HG02571 (cell line): ENCODE data around the gene PIP4K2C.
"Not testable (repeated sequence)": the region's sequence is repeated elsewhere in the genome, so short reads cannot be mapped to it uniquely, and the experiment has no call there.

ENCODE experiments used
- ATAC-seq: cut with Tn5 transposase; IDR thresholded peaks from one replicate; pipeline ENCODE4 v1.9.1; 2021; ENCODE audit warnings: mild to moderate bottlenecking, moderate library complexity; ENCODE audit not compliant: unreplicated experiment

PIP4K2C gene

GRCh38 chr12:57584050-57584449, 6.9 kb upstream of the PIP4K2C start:
- ATAC-seq: no peak

DNA sequence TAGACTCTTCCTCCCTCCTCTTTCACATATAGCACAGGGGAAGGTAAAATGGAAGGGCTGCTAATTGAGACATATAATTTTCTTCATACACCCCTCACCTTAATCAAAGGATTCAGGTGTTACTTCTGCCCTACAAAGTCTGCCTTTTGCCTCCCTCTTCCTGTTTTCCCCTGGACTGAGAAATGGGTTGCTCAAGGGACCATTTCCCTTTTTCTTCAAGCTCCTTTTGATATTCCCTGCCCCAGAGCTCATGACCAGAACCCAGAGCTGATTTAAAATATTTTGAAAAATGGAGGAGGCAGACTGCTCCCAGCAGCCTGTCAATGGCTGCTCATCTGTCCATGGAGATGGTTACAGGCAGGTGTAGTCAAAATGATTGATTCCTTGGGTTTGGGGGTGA, 6.3 kb upstream of the PIP4K2C start:
- ATAC-seq: no peak

GRCh38 chr12:57585156-57585555, 5.8 kb upstream of the PIP4K2C start:
- ATAC-seq: no peak

DNA sequence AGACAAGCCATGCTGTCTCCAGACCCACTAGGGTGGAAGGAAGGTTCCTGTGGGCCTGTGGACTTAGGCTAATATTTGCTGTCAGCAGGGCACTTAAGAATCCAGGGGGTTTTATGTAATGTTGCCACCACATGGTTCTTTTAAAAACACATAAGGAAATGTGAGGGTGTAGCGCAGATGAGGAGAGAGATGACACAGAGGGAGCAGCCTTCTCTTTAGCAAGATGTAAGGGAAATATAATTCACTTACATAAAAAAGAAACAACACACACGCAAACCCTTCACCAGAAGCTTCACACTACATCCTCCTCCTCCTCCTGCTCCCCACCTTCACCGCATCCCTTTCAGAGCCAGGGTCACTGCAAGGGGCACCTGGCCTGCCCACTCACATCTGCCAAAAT, 4.9 kb upstream of the PIP4K2C start:
- no peak for ATAC-seq

DNA sequence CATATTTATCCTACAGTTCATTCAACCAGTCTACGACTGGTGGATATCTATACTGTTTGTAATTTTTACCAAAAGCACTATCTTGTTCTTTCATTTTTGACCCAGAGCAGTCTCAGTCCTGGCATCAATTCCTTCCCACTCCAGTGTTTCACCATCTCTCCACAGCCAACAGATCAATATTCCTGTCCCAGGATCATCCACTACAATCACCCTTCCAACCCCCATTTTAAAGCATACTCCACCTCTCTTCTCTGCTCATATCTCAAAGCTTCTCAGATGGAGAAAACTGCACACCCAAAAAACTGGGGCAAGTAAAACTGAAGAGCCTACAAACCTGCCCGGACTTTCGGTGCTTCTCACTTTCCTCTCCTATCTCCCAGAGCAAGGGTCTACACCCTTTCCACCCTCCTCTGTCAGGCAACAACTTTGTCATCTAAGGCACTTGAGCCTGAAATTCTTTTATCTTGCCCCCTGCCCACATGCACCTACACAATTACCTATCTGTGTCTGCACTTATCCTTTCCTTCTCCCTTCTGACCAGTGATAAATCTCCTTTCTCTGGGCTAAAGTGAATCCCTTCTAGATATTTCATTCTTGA, 4.1 kb upstream of the PIP4K2C start:
- no peak for ATAC-seq

- ATAC-seq: not testable (repeated sequence)
Observed at GRCh38 chr12:57588951-57589610, 1.9 kb upstream of the PIP4K2C start.

GRCh38 chr12:57590479-57590863, 521 bp upstream of the PIP4K2C start:
- ATAC-seq: no peak

GRCh38 chr12:57591782-57592325, 862 bp downstream of the PIP4K2C start:
- no peak for ATAC-seq

DNA sequence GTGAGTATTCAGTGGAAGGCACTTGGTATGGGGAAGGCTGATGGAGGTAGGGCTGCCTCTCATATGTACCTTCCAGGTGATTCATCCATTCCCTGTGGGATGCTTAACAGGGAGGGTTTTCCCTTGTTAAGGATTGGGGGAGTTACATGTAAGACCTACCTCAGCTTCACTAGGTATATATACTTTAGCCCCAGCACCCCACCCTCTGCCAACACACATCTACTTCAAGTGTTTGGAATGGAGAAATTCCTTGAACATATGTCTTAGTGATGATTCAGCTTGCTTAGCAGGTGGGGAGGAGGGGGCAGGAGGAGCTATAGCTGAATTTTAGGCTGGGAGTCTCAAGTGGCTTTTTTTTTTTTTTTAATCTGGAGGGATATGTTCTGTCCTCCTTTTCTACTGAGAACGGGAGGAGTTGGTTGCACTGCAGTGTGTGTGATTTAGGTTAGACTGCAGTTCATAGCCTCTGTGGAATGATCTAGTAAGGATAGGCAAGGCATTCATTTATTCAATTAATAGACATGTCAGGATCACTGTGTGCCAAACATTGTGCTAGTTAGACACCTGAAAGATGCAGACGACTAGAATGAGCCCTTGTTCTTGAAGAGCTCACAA, 1.7 kb downstream of the PIP4K2C start:
- ATAC-seq: no peak

DNA sequence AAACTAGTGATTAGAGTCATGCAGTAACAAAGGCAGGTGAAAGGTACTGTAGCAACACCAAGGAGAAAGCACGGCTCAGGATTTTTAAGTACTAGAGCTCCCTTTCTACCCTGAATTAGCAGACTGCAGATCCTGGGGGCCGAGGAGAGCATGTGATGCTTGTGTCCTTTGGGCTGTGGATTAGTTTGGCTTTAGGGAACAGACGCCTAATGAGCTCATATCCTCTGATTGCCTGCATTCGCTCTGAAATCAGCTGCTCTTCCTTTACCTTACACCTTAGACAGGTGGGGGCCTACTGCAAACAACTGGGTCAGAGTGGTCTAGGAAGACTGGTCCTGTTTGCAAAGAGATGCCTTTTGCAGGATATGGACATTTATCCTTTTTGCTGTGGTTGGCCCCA, 2.2 kb downstream of the PIP4K2C start:
- ATAC-seq: no peak

DNA sequence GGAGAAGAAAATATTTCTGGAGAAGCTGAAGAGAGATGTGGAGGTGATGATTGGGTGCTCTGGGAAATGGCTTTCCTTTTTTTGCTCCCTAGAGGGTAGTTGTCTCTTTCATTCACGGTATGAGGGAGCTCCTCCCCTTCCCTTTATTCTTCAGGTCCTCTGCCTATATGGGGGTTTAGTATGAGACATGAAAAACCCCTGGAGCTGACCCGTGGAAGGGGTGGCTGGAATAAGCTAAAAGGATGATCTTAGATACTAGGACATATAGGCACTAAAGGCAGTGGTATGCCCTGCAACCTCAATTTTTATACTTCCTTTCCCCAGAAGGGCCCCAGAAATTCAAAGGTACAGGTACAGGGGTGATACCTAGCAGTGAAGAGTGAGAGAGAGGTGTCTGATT, 9.4 kb downstream of the PIP4K2C start:
- ATAC-seq: no peak

DNA sequence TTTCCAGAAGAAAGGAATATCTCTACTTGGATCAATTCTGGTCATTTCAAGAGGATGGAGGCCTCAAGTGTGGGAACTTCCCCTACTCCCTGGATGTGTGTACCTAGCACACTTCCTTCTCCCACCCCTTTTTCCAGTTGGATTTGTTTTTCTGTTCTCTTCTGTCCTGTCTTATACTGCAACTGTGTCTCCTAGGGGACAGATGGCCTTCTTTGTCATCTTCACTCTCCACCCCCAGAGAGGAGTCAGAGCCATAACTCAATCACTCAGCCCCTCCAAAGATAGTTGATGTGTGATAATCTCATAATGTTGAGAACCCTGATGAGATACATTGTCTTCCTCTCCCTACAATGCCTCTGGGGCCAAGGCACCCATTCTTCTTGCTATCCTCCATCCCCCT, 11.6 kb downstream of the PIP4K2C start:
- no peak for ATAC-seq

- no peak for ATAC-seq
Observed at GRCh38 chr12:57603324-57603723, 12.3 kb downstream of the PIP4K2C start.

GRCh38 chr12:57603815-57604453, 12.9 kb downstream of the PIP4K2C start:
- ATAC-seq: no peak

GRCh38 chr12:57604454-57604991, 13.5 kb downstream of the PIP4K2C start, which contains the start of gene DTX3:
Gene DTX3, plus strand, starts transcription at chr12:57604824. Its CDS starts 1,694 bp downstream, at chr12:57606518.
- no peak for ATAC-seq

DNA sequence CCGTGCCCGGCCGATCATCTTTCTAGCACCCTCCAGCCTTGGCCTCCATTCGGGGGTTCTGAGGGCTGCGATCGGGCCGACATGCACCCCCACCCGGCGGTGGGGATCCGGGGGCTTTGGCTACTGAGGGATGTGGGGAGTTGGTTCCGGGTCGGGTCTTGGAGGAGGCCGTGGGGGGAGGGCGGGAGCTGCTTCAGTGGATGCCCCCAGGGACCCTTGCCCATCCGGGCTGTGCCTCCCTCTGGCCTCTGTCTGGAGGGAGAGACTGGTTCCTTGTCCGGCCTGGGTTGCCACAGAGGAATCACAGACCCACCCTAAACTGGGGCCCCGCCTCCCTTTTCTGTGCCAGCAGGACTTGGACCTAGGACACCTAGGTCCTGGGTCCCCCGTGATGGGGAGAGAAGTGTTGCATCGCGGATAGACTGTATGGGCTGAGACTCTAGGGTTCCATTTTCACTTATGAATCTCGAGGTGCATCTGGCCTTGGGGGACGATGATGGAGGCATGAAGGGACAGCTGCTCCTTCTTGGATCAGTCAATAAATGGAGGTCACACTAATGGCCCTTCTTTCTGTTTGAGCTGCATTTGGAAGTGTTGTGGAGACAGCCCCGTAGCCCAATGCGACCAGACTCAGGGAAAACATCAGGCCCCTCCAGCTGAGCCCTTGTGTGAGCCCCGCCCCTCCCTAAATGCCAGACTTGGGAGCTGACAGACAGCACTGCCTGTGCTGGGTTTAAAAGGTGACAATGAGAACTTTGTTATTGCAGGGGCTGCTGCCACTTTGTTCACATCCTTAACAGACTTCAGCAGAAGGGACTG, 14.2 kb downstream of the PIP4K2C start:
- no peak for ATAC-seq

DNA sequence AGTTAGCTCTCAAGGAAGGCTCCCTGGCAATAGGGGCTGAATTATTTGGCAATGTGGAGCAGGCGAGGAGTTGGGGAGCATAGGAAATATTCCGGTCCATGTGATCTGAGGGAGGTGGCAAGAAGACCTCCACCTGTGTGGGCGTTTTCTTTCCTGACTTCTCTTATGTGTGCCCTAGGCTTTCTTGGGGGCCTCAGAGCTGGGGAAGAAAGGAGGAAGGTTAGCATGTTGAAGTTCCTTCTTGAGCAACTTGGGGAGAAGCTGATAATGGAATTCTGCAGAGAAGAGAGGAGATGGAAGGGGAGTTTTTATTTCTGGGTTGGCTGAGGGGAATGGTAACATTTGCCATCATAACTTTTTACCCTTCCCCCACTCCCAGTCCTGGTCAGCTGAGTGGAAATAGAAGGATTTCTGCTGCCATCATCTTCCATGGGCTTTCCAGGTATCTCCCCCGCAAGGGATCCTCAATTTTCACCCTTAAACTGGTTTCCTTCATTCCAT, 14.9 kb downstream of the PIP4K2C start:
- no peak for ATAC-seq

DNA sequence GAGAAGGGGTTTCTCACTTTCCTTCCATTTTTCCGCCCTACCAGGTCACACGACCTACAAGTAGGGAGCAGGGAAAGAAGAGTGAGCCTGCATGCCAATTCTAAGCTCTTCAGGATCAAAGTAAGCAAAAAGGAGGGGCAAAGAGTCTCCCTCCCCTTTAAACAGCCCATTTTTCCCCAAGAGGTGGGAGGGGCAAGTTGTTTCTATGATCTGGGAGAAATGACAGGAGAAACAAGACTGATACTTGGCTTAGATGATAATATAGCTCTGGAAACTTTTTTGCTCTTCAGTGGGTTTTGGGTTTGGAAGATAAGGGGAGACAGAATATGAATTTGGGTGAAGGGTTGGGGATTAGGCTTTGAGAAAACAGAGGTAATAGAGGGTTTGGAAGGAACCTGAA, 15.4 kb downstream of the PIP4K2C start:
- no peak for ATAC-seq

DNA sequence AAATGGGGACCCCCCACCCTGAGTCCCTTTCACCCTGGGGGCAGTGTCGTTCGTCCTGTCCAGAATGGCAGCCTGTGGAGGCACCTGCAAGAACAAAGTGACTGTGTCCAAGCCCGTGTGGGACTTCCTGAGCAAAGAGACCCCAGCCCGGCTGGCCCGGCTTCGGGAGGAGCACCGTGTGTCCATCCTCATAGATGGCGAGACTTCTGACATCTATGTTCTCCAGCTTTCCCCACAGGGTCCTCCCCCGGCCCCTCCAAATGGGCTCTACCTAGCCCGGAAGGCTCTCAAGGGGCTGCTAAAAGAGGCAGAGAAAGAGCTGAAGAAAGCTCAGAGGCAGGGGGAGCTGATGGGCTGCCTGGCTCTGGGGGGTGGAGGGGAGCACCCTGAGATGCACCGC, 15.8 kb downstream of the PIP4K2C start:
- no peak for ATAC-seq

DNA sequence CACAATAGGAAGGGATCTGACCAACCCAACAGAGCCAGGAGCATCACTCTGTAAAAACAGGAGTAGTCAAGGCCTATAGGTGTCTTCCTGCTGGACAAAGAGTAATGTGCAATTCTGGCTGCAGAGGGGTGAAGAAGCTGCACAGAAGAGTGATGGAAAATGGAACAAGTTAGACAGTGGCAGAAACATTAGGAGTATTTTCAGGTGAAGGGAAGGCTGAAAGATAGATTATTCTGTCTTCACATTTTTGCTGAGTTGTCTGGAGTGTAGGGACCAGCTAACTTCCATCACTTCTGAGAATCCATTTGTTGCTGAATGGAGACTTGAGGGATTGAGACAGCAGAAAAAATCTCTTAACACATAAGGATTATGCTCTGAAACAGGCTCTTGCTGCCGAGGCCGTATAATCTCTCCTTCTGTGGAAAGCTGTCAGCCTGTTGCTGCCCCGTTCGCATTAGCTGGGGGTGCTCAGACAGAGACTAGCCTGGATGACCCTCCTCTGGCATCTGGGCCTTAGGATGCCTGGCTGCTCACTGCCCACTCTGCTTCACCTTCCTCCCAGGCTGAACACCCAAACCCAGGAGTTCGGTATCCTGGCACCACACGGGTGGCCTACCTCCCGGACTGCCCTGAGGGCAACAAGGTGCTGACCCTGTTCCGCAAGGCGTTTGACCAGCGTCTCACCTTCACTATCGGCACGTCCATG, 17.1 kb downstream of the PIP4K2C start:
- no peak for ATAC-seq
